GM03348 (cell line): Measurements from ENCODE around the gene ENPP7.

Source experiments
- DNase-seq: peaks from one replicate; pipeline ENCODE4 v3.0.0; 2012; ENCODE audit warnings: low spot score

The ENPP7 gene

DNA sequence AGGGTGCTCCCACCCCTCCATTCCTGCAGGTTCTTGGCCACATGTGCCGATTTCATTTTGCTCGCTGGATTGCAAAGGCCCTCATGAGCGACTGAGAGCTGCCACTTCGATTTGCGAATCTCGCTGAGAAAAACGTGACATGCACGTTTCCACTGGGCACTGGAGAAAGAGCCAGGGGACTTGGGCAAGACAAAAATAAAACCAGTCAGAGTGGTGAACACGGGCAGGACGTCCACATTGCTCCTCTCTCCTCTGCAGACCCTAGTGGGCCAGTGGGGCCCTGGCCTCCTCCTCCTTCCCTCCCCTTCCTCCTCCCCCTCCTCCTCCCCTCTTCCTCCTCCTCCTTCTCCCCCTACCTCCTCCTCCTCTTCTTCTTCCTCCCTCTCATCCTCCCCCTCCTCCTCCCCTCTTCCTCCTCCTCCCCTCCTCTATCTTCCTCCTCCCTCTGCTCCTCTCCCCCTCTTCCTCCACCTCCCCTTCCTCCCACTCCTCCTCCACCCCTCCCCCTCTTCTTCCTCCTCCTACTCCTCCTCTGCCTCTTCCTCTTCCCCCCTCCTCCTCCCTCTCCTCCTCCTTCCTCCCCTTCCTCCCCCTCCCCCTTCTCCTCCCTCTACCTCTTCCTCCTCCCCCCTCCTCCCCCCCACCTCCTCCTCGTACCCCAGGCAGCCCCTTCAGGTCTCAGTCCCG, 28.1 kb upstream of the ENPP7 start:
- no peak for DNase-seq

- no peak for DNase-seq
These were observed 26.1 kb upstream of the ENPP7 start for GRCh38 chr17:79704691-79705090.

DNA sequence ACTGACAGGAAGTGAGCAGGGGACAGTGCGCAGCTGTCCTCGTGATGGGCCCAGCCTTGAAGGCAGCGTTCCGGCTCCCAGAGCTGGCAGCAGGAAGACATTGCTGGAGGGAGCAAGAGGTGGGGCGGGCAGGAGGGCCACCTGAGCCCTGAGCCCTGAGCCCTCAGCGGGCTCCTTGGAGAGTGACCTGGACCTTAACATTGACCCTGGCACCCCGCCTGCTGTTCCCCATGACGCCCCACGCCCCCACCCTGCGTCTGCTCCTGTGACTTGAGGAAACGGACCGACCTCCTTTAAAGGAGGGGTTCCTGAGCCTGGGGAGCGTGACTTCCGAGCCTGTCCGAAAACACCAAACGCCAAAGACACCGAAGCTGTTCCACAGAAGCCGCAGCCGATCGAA, 25.1 kb upstream of the ENPP7 start:
- no peak for DNase-seq

DNA sequence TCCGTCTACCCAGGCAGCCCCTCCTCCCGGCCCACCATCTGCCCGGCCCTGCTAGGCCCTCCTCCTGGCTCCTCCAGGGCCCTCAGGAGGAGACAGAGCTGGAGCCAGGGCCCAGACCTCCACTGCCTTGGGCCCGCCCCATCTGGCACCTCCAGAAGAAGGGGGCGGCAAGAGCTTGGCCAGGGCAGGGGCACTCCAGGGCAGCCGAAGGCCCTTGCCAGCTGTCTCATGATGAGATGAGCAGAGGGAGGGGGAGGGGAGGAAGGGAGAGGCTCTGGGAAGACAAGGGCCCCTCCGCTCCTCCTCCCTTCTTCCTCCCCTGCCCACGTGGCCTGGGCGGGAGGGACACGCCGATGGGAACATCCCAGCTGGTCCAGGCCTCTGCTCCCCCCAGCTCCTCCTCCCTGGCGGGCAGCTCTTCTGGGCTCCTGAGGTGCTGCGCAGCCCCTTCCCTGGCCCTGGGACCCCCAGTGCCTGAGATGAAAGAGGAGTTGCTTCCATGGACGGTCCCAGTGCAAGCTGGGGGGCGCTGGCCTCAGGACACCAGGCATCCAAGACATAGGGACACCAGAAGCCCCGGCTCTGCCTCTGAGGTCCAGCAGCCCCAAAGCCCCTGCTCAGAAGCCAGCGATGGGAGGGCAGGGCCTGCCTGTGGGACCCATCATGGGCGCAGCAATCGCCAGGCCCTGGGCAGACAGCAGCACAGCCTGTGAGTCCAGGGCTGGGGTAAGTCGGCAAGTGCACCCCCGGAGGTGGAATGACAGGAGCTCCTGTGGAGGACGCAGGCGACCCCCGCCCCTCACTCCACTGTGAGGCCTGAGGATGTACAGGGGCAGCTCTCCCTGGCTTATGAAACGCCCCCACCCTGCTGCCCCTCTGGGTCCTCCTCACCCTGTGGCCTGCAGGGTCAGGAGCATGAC, 23.6 kb upstream of the ENPP7 start:
- no peak for DNase-seq

DNA sequence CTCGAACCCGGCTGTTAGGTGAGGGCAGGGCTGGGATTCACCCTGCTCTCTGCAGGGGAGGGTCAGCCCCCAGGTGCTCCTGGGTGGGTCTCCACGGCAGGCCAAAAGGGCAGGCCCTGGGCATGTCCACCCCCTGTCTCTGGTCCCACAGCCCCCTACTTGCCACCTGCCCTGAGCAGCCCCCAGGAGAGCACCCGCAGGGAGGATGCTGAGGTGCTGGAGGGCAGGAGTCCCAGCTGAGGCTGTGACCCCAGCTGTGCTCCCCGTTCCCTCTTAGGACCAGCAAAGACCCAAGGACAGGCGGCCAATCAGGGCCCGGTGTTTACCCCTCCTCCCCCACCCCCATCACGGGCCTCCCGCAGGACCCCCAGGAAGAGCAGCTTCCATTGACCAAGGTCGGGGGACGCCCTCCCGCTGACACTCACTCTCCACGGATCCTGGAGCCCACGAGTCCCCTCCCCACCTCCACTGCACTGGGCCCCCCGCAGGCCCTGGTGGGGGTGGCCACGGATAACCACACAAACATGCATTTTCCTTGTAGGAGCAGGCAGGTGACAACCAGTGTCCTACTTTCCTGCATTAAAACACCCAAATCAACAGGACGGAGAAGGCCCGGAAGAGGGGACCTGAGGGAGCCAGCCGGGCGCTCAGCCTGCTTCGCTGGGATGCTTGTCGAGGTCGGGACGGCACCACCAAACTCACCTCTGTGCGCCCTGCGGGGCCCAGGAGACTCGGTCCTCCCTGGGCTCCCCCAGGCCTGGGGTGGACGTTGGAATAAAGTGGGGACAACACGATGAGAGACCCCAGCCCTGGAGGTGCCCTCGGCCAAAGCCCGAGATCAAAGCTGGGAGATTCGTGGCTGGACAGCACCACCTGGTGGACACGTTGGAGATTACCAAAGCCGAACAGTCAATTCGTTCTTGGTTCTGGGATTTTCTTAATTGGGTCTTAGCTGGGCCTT, 22.5 kb upstream of the ENPP7 start:
- DNase-seq, result peak; percentile 80

DNA sequence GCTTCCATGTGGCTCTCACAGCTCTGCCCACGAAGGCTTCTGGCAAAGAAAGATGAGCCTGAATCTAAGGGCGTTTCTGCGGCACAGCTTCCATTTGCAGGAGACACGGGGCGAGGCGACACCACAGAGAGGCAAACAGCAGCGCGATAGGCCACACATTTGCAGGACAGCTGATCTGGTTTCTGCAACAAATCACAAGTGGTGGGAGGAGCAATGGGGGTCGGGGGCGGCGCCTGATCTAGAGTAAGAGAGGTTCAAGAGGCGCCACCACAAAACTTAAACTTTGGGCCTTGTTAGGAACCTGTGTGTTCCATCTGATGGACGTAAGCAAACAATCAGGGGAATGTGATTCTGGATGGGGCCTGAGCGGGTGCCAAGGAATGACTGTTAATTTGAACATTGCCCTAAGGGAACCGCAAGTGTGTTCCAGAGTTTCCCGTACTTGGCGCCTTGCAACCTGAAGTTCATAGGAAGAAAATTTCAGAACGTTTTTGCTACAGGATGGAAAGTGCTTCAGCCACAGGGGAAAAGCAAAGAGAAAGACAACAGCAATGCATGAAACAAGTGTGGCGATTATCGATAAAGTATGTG, 18.9 kb upstream of the ENPP7 start:
- no peak for DNase-seq

- DNase-seq, result no peak
These were observed 17.4 kb upstream of the ENPP7 start for GRCh38 chr17:79713391-79713790.

DNA sequence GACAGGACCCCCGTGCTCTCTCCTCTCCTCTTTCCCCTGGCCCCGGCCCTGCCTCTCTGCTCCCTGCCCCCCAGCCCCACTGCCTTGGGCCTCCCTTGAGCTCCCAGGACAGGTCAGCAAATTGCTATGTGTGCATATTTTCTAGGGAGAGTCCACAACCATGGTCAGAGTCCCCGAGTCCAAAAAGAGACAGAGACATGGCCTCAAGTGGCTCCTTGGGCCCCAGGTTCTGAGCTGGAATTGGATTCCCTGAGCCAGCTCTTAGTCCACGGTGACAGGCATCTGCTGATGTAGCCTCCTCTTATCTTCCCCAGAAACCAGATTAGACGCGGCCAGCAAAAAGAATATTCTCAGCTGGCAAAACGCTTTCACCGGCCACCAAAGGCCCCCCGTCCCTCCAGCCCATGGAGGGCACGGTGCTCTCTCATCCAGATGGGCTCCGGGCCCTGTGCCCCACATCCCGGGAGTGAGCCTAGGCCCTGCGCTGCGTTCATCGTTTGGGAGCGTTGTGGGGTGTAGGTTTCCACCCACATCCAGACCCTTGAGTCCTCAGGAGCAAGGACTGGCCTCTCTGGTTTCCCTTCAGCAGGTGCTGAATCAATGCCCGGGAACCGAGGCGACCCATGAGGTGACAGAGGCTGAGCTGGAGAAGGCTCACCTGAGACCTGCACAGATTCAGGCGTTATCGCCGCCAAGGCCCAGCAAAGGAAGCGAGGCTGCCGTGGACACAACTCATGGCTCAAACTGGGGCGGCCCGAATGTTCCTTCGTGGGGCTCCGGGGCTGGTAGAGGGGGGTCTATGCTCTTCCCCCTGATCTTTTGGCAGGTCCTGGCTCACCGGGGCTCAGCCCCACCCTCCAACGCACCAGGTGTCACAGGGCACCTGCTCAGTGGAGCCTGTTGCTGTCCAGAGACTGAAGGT, 16.3 kb upstream of the ENPP7 start:
- DNase-seq, result no peak

DNA sequence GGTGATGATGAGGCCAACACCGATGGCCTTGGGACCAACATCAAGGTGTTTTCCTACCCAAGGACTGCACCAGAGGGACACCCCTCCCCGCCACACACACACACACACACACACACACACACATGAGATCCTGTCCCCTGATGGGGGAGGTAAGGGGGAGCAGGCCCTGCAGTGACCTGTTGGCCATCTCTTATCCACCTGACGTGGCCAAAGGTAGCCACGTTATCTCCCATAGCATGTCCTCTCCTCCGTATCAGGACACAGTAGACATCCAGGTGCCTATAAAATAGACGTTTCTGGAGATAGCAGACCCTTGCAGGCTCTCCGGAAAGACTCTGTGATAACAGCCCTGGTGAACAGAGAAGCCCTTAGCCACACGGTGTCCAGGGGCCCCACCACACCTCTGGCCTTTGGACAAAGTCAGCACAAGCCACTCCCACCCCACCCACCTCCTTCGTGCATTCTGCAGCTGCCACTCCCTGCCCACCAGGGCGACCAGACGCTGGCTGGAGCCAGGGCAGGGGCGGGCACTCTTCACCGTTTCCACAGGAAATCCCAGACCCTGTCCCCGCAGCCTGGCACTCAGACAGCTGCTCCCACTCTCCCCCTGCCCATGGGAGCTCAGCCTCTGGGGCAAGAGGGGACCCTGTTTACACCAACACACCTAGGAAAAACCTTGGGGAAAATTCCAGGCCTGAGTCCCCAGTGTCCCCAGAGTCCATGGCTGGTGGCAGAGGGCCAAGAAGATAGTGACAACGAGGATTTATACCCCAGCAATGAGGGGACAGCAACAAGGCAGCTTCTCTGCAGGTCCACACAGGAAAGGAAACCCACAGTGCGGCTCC, 15.4 kb upstream of the ENPP7 start:
- DNase-seq, result no peak

DNA sequence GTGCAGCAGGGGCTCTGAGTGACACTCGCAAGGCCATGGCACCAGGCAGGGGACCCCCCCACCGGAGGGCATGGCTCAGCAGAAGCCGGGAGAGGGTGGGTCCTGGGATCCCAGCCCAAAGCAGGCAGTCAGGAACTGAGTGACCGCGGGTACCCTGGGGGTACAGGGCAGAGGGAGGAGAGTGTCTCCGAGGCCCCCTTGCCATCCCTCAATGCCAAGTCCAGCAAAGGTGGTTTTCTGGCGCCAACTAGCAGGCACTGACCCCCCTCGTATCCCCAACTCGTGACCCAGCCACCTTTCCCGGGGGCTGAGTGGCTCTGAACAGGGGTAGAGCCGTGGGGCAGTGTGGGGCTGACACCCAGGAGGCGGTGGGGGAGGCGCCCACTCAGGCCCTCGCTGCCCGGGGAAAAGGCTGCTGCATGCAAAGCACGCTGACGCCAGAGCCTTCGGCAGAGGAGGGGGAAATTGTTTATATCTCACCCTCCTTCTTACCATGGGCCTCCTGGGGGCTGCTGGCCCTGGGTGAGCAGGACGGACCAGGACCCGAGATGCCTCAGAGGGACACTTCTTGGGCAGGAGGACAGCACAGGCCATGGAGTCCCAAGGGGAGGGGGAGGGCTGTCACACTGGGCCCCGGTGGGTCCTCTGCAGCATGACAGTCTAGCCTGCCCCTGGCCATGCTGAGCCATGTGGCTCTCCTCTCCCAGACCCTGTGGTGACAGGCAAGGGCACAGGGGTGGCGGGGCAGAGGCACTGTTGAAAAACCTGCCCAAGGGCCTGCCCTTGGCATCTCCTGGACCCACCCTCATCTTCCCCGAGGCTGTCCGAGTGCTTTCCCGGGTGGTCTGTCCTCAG, 14.6 kb upstream of the ENPP7 start:
- no peak for DNase-seq

DNA sequence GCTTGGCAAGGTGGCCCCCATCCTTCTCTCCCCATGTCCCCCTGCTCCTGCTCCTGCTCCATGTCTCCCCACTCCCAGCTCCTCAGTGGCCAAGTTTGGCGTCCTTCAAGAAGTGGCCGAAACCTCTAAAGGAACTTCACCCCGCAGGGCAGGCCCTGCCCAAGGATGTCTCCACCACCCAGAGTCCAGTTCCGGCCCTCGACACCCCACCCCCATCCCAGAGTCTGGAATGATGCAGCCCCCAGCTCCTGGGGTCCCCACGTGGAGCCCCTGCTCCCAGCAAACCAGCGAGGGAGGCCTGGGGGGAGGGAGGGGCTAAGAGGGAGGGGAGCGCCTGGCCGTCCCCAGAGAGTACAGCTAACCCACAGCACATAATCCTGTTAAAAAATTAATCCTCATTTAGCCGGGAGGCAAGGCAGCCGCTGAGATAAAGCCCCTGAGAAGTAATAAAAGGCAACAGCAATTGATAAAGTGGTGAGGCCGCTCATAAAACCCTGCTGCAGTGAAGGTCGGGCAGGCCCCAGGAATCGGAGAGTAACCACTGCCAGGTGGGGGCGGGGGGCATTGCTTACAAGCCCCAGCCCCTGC, 9.9 kb upstream of the ENPP7 start:
- no peak for DNase-seq

GRCh38 chr17:79721993-79722671, 8.6 kb upstream of the ENPP7 start:
- no peak for DNase-seq

- no peak for DNase-seq
These were observed 8.0 kb upstream of the ENPP7 start for GRCh38 chr17:79722787-79723186.

GRCh38 chr17:79728169-79728907, 2.4 kb upstream of the ENPP7 start:
- peak; percentile 97 for DNase-seq

DNA sequence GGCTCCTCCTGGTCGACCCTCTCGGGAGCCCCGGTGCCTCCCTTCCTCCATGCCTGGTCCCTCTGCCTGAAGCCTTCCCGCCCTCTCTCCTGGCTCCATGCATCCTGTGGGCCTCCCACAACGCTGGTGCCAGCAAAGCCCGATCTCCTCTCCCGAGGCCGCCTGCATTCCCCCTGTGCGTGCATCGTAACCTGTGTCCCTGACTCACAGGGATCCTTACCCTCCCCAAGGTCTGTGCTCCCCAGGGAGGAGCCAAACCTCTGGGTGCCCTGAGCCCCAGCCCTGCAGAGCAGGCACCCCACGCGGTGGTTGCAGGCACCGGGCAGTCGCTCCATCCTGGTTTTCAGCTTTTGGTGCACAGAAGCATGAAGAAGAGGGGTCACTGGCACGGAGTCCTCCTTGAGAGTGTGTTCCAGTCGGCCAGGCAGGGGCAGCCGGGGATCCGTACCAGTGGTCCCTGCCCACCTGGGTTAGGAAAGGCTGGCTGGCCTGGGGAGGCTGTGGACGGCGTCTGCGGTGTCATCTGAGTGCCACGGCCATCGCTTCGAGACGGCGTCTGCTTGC, 1.8 kb upstream of the ENPP7 start:
- DNase-seq, result no peak

GRCh38 chr17:79729761-79730160, 982 bp upstream of the ENPP7 start:
- no peak for DNase-seq

DNA sequence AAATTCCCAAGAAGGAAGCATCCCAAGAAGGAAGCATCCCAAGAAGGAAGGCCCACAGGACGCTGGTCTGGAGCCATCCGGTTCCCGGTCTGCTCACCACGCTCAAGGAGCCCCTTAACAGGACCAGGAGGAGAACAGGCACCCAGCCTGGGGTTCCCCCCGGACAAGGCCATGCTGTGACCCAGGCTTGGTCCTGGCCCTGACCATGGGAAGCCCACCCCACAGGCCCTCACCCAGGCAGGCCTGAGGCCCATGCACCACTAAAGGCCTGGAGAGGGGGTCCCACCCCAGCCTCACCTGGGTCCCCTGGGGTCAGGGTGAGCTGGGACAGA, 340 bp upstream of the ENPP7 start:
- no peak for DNase-seq
